Activated CD4-positive, alpha-beta memory T cell treated with anti-CD3 and anti-CD28 coated beads for 36 hours (primary cell): ENCODE data around the gene APOBEC3H. TPM values are rescaled to one million over a fixed set of nuclear protein-coding genes. Genes with fewer than 3 reads are reported as not detected.

Experiments
- CTCF ChIA-PET: fragments of 350-600 bp; sonication (Branson Sonifier 250); formaldehyde crosslinking; loops from one replicate; lab custom pipeline; 2021; ENCODE audit warnings: antibody characterized with exemption, inconsistent platforms; lab: Charles Lee
- POLR2A ChIA-PET: fragments of 350-600 bp; sonication (Branson Sonifier 250); formaldehyde crosslinking; loops from one replicate; lab custom pipeline; 2021; ENCODE audit warnings: antibody characterized with exemption; lab: Charles Lee
- DNase-seq: peaks from one replicate; pipeline ENCODE4 v3.0.0-alpha.2; 2020
- H3K27ac Mint-ChIP-seq: one replicate; pipeline ENCODE4 v1.8.0; 2021; ENCODE audit warnings: mixed read lengths
- H3K27me3 Mint-ChIP-seq: one replicate; pipeline ENCODE4 v1.8.0; 2021; ENCODE audit warnings: mixed read lengths
- H3K36me3 Mint-ChIP-seq: one replicate; pipeline ENCODE4 v1.8.0; 2021; ENCODE audit warnings: mixed read lengths
- H3K4me1 Mint-ChIP-seq: one replicate; pipeline ENCODE4 v1.8.0; 2021; ENCODE audit warnings: low read depth, mixed read lengths
- H3K4me3 Mint-ChIP-seq: one replicate; pipeline ENCODE4 v1.8.0; 2021; ENCODE audit warnings: mild to moderate bottlenecking, mixed read lengths
- H3K9me3 Mint-ChIP-seq: one replicate; pipeline ENCODE4 v1.8.0; 2021; ENCODE audit warnings: mixed read lengths
- intact Hi-C: fragments of 100-400 bp; cut with micrococcal nuclease; formaldehyde crosslinking; loops from one replicate; pipeline ENCODE4 v1.15.1; 2023
- total RNA-seq, 2 experiments: library from RNA; stranded (reverse); gene quantifications; one replicate each; pipeline ENCODE4 v1.2.3, GENCODE V29; 2021

APOBEC3H gene
- total RNA-seq, 2 experiments from 2014 or later, result 23.6 to 25.3 TPM

GRCh38 chr22:39130152-39130704, 33.2 kb downstream of the APOBEC3H start:
- DNase-seq, result no peak
- peaks cover 8% of the 10 kb centered on the region for H3K4me1 Mint-ChIP-seq
- no peak overlapping the region for H3K27ac Mint-ChIP-seq
- no peak overlapping the region for H3K4me3 Mint-ChIP-seq
- intact Hi-C loops, result no loop called here
- H3K9me3 Mint-ChIP-seq, result no peaks in the 10 kb centered on the region
- CTCF ChIA-PET, result no interaction called here
- H3K36me3 Mint-ChIP-seq, result no peaks in the 10 kb centered on the region
- POLR2A ChIA-PET, result no interaction called here
- H3K27me3 Mint-ChIP-seq, result no peaks in the 10 kb centered on the region

- H3K27me3 Mint-ChIP-seq, result no peaks in the 10 kb centered on the region
- H3K36me3 Mint-ChIP-seq, result no peaks in the 10 kb centered on the region
- no peak overlapping the region for H3K27ac Mint-ChIP-seq
- intact Hi-C loops, result no loop called here
- no peak overlapping the region for H3K4me3 Mint-ChIP-seq
- ChIA-PET POLR2A (no interaction called here), CTCF (no interaction called here)
- DNase-seq, result no peak
- H3K4me1 Mint-ChIP-seq, result peaks cover 8% of the 10 kb centered on the region
- no peaks in the 10 kb centered on the region for H3K9me3 Mint-ChIP-seq
Measured at GRCh38 chr22:39130892-39131855, 34.1 kb downstream of the APOBEC3H start.

GRCh38 chr22:39132281-39132680, 35.2 kb downstream of the APOBEC3H start:
- intact Hi-C loops, result no loop called here
- Mint-ChIP-seq H3K4me1 (peaks cover 8% of the 10 kb centered on the region), H3K27ac (no peak overlapping the region), H3K9me3 (no peaks in the 10 kb centered on the region), H3K36me3 (no peaks in the 10 kb centered on the region), H3K27me3 (no peaks in the 10 kb centered on the region), H3K4me3 (no peak overlapping the region)
- POLR2A ChIA-PET, result no interaction called here
- CTCF ChIA-PET, result no interaction called here
- no peak for DNase-seq

- intact Hi-C loops, result no loop called here
- Mint-ChIP-seq H3K27me3 (no peaks in the 10 kb centered on the region), H3K36me3 (no peaks in the 10 kb centered on the region), H3K4me1 (peaks cover 8% of the 10 kb centered on the region), H3K4me3 (no peak overlapping the region), H3K9me3 (no peaks in the 10 kb centered on the region), H3K27ac (no peak overlapping the region)
- POLR2A ChIA-PET, result no interaction called here
- DNase-seq, result no peak
- CTCF ChIA-PET, result no interaction called here
Measured at GRCh38 chr22:39132871-39133524, 36.0 kb downstream of the APOBEC3H start.

- intact Hi-C loops, result no loop called here
- no peaks in the 10 kb centered on the region for H3K9me3 Mint-ChIP-seq
- H3K36me3 Mint-ChIP-seq, result peaks cover 2% of the 10 kb centered on the region
- no peak for DNase-seq
- peaks cover 2% of the 10 kb centered on the region for H3K4me1 Mint-ChIP-seq
- ChIA-PET POLR2A (no interaction called here), CTCF (interaction anchor here (0.6 to 1.5 kb wide), 2 partner anchors 16 to 131 kb away, joined by 3 read pairs; no protein-coding TSS in a partner anchor)
- H3K4me3 Mint-ChIP-seq, result no peak overlapping the region
- H3K27me3 Mint-ChIP-seq, result no peaks in the 10 kb centered on the region
- no peak overlapping the region for H3K27ac Mint-ChIP-seq
Measured at GRCh38 chr22:39133871-39134270, 36.8 kb downstream of the APOBEC3H start.

GRCh38 chr22:39134366-39135091, 37.5 kb downstream of the APOBEC3H start:
- Mint-ChIP-seq H3K4me3 (no peak overlapping the region), H3K9me3 (no peaks in the 10 kb centered on the region), H3K27me3 (no peaks in the 10 kb centered on the region), H3K36me3 (peaks cover 2% of the 10 kb centered on the region), H3K27ac (no peak overlapping the region), H3K4me1 (no peaks in the 10 kb centered on the region)
- intact Hi-C loops, result no loop called here
- ChIA-PET CTCF (interaction anchor here (0.5 to 2.0 kb wide), 7 partner anchors 8 to 1499 kb away, joined by 3 to 6 read pairs (median 3); partner anchors contain the start of gene APOBEC3C), POLR2A (no interaction called here)
- no peak for DNase-seq

GRCh38 chr22:39135092-39135896, 38.2 kb downstream of the APOBEC3H start:
- H3K36me3 Mint-ChIP-seq, result peaks cover 2% of the 10 kb centered on the region
- H3K27ac Mint-ChIP-seq, result no peak overlapping the region
- no peak overlapping the region for H3K4me3 Mint-ChIP-seq
- POLR2A ChIA-PET, result no interaction called here
- intact Hi-C loops, result no loop called here
- CTCF ChIA-PET, result interaction anchor here (0.5 to 2.0 kb wide), 11 partner anchors 8 to 1498 kb away, joined by 3 to 6 read pairs (median 3); partner anchors contain the start of gene APOBEC3C
- H3K4me1 Mint-ChIP-seq, result no peaks in the 10 kb centered on the region
- peak; percentile 54 for DNase-seq
- no peaks in the 10 kb centered on the region for H3K27me3 Mint-ChIP-seq
- no peaks in the 10 kb centered on the region for H3K9me3 Mint-ChIP-seq

GRCh38 chr22:39136317-39136716, 39.3 kb downstream of the APOBEC3H start:
- DNase-seq, result no peak
- intact Hi-C loops, result no loop called here
- Mint-ChIP-seq H3K4me3 (no peak overlapping the region), H3K4me1 (no peaks in the 10 kb centered on the region), H3K27me3 (no peaks in the 10 kb centered on the region), H3K27ac (no peak overlapping the region), H3K36me3 (peaks cover 2% of the 10 kb centered on the region), H3K9me3 (no peaks in the 10 kb centered on the region)
- POLR2A ChIA-PET, result no interaction called here
- CTCF ChIA-PET, result interaction anchor here (1.2 to 2.0 kb wide), 3 partner anchors 35 to 170 kb away, joined by 3 to 6 read pairs (median 3); partner anchors contain the start of gene APOBEC3C

GRCh38 chr22:39138357-39138997, 41.4 kb downstream of the APOBEC3H start:
- no peak overlapping the region for H3K27ac Mint-ChIP-seq
- intact Hi-C loops, result no loop called here

GRCh38 chr22:39139933-39140332, 42.9 kb downstream of the APOBEC3H start:
- Mint-ChIP-seq H3K4me3 (no peak overlapping the region), H3K9me3 (no peaks in the 10 kb centered on the region), H3K36me3 (peaks cover 2% of the 10 kb centered on the region), H3K4me1 (peaks cover 7% of the 10 kb centered on the region), H3K27ac (no peak overlapping the region), H3K27me3 (no peaks in the 10 kb centered on the region)
- intact Hi-C loops, result no loop called here
- ChIA-PET CTCF (no interaction called here), POLR2A (no interaction called here)
- DNase-seq, result no peak

More at GRCh38 chr22:39138357-39138997, 41.4 kb downstream of the APOBEC3H start:
- Mint-ChIP-seq H3K4me1 (no peaks in the 10 kb centered on the region), H3K4me3 (no peak overlapping the region), H3K27me3 (no peaks in the 10 kb centered on the region), H3K9me3 (no peaks in the 10 kb centered on the region), H3K36me3 (peaks cover 2% of the 10 kb centered on the region)
- POLR2A ChIA-PET, result interaction anchor here (0.7 kb wide), 1 partner anchor 35 kb away, joined by 4 read pairs; no protein-coding TSS in a partner anchor
- no peak for DNase-seq
- CTCF ChIA-PET, result no interaction called here
